ENCODE measurements around the gene CBX8. TPM values are rescaled to one million over a fixed set of nuclear protein-coding genes. Genes with fewer than 3 reads are reported as not detected.

Gene CBX8
- total RNA-seq, 1 donor from 2014 or later = 8.6 TPM

GRCh38 chr17:79803997-79804855 is 7.3 kb upstream of the CBX8 start:
- peak; percentile 55 for DNase-seq (ENCODE audit: low spot score)
- Mint-ChIP-seq H3K27me3 (ENCODE audit: low read depth) (peaks cover 76% of the 10 kb centered on the region), H3K27ac (peak overlapping the region; percentile 76), H3K4me1 (ENCODE audit: low read depth) (peaks cover 36% of the 10 kb centered on the region), H3K36me3 (ENCODE audit: low read depth) (peaks cover 6% of the 10 kb centered on the region), H3K4me3 (ENCODE audit: low read depth) (peak overlapping the region; percentile 59), H3K9me3 (peaks cover 8% of the 10 kb centered on the region)
- intact Hi-C loops (cut with micrococcal nuclease) = loop anchor here (5.0 kb wide), 2 partner anchors 57 to 1593 kb away; partner anchors contain the start of gene BAHCC1

- DNase-seq (ENCODE audit: low spot score) = no peak
- no peak overlapping the region for H3K27ac Mint-ChIP-seq
- peaks cover 31% of the 10 kb centered on the region for H3K4me1 Mint-ChIP-seq (ENCODE audit: low read depth)
- peaks cover 8% of the 10 kb centered on the region for H3K9me3 Mint-ChIP-seq
- no peak overlapping the region for H3K4me3 Mint-ChIP-seq (ENCODE audit: low read depth)
- H3K27me3 Mint-ChIP-seq (ENCODE audit: low read depth) = peaks cover 73% of the 10 kb centered on the region
- intact Hi-C loops (cut with micrococcal nuclease) = loop anchor here (5.0 kb wide), 2 partner anchors 56 to 1594 kb away; partner anchors contain the start of gene BAHCC1
- peaks cover 6% of the 10 kb centered on the region for H3K36me3 Mint-ChIP-seq (ENCODE audit: low read depth)
Measured at GRCh38 chr17:79803421-79803996, 6.6 kb upstream of the CBX8 start.

GRCh38 chr17:79802736-79803420 is 6.0 kb upstream of the CBX8 start:
- H3K4me1 Mint-ChIP-seq (ENCODE audit: low read depth) = peaks cover 32% of the 10 kb centered on the region
- peaks cover 8% of the 10 kb centered on the region for H3K9me3 Mint-ChIP-seq
- intact Hi-C loops (cut with micrococcal nuclease) = loop anchor here (5.0 kb wide), 2 partner anchors 56 to 1594 kb away; partner anchors contain the start of gene BAHCC1
- no peak for DNase-seq (ENCODE audit: low spot score)
- H3K27ac Mint-ChIP-seq = no peak overlapping the region
- H3K4me3 Mint-ChIP-seq (ENCODE audit: low read depth) = no peak overlapping the region
- peaks cover 70% of the 10 kb centered on the region for H3K27me3 Mint-ChIP-seq (ENCODE audit: low read depth)
- H3K36me3 Mint-ChIP-seq (ENCODE audit: low read depth) = peaks cover 6% of the 10 kb centered on the region

- no peak overlapping the region for H3K27ac Mint-ChIP-seq
- H3K4me3 Mint-ChIP-seq (ENCODE audit: low read depth) = no peak overlapping the region
- H3K9me3 Mint-ChIP-seq = peaks cover 8% of the 10 kb centered on the region
- H3K36me3 Mint-ChIP-seq (ENCODE audit: low read depth) = peaks cover 6% of the 10 kb centered on the region
- DNase-seq (ENCODE audit: low spot score) = no peak
- H3K4me1 Mint-ChIP-seq (ENCODE audit: low read depth) = peaks cover 32% of the 10 kb centered on the region
- peaks cover 63% of the 10 kb centered on the region for H3K27me3 Mint-ChIP-seq (ENCODE audit: low read depth)
- intact Hi-C loops (cut with micrococcal nuclease) = loop anchor here (5.0 kb wide), 2 partner anchors 55 to 1595 kb away; partner anchors contain the start of gene BAHCC1
Measured at GRCh38 chr17:79802039-79802735, 5.3 kb upstream of the CBX8 start.

- no peak for DNase-seq (ENCODE audit: low spot score)
- H3K27me3 Mint-ChIP-seq (ENCODE audit: low read depth) = peaks cover 55% of the 10 kb centered on the region
- H3K4me3 Mint-ChIP-seq (ENCODE audit: low read depth) = no peak overlapping the region
- peaks cover 29% of the 10 kb centered on the region for H3K4me1 Mint-ChIP-seq (ENCODE audit: low read depth)
- peaks cover 6% of the 10 kb centered on the region for H3K36me3 Mint-ChIP-seq (ENCODE audit: low read depth)
- no peak overlapping the region for H3K27ac Mint-ChIP-seq
- intact Hi-C loops (cut with micrococcal nuclease) = loop anchor here (5.0 kb wide), 2 partner anchors 54 to 1596 kb away; partner anchors contain the start of gene BAHCC1
- H3K9me3 Mint-ChIP-seq = peaks cover 8% of the 10 kb centered on the region
Measured at GRCh38 chr17:79801156-79802038, 4.5 kb upstream of the CBX8 start.

GRCh38 chr17:79800325-79801155 is 3.7 kb upstream of the CBX8 start:
- peaks cover 8% of the 10 kb centered on the region for H3K9me3 Mint-ChIP-seq
- intact Hi-C loops (cut with micrococcal nuclease) = loop anchor here (5.0 kb wide), 2 partner anchors 53 to 1597 kb away; partner anchors contain the start of gene BAHCC1
- no peak for DNase-seq (ENCODE audit: low spot score)
- H3K27ac Mint-ChIP-seq = peak overlapping the region; percentile 45
- peaks cover 49% of the 10 kb centered on the region for H3K27me3 Mint-ChIP-seq (ENCODE audit: low read depth)
- H3K4me1 Mint-ChIP-seq (ENCODE audit: low read depth) = peaks cover 34% of the 10 kb centered on the region
- H3K36me3 Mint-ChIP-seq (ENCODE audit: low read depth) = peaks cover 11% of the 10 kb centered on the region
- H3K4me3 Mint-ChIP-seq (ENCODE audit: low read depth) = peak overlapping the region; percentile 48

GRCh38 chr17:79799538-79800324 is 2.9 kb upstream of the CBX8 start:
- Mint-ChIP-seq H3K9me3 (peaks cover 8% of the 10 kb centered on the region), H3K27ac (peak overlapping the region; percentile 53), H3K4me1 (ENCODE audit: low read depth) (peaks cover 26% of the 10 kb centered on the region), H3K36me3 (ENCODE audit: low read depth) (peaks cover 15% of the 10 kb centered on the region), H3K4me3 (ENCODE audit: low read depth) (peak overlapping the region; percentile 27), H3K27me3 (ENCODE audit: low read depth) (peaks cover 41% of the 10 kb centered on the region)
- no peak for DNase-seq (ENCODE audit: low spot score)
- intact Hi-C loops (cut with micrococcal nuclease) = loop anchor here (5.0 kb wide), 3 partner anchors 52 to 1598 kb away; partner anchors contain the start of gene BAHCC1

- peaks cover 11% of the 10 kb centered on the region for H3K36me3 Mint-ChIP-seq (ENCODE audit: low read depth)
- no peak overlapping the region for H3K4me3 Mint-ChIP-seq (ENCODE audit: low read depth)
- no peak overlapping the region for H3K27ac Mint-ChIP-seq
Measured at GRCh38 chr17:79799174-79799537, 2.3 kb upstream of the CBX8 start.

GRCh38 chr17:79798299-79799173 is 1.7 kb upstream of the CBX8 start:
- Mint-ChIP-seq H3K9me3 (peaks cover under 1% of the 10 kb centered on the region), H3K27me3 (ENCODE audit: low read depth) (peaks cover 37% of the 10 kb centered on the region), H3K4me1 (ENCODE audit: low read depth) (peaks cover 23% of the 10 kb centered on the region), H3K36me3 (ENCODE audit: low read depth) (peaks cover 14% of the 10 kb centered on the region), H3K27ac (peak overlapping the region; percentile 46), H3K4me3 (ENCODE audit: low read depth) (peak overlapping the region; percentile 52)
- intact Hi-C loops (cut with micrococcal nuclease) = loop anchor here (5.0 kb wide), 1 partner anchor 194 kb away; no protein-coding TSS in a partner anchor
- DNase-seq (ENCODE audit: low spot score) = no peak

More at GRCh38 chr17:79799174-79799537, 2.3 kb upstream of the CBX8 start:
- Mint-ChIP-seq H3K9me3 (peaks cover 3% of the 10 kb centered on the region), H3K4me1 (ENCODE audit: low read depth) (peaks cover 21% of the 10 kb centered on the region), H3K27me3 (ENCODE audit: low read depth) (peaks cover 36% of the 10 kb centered on the region)
- intact Hi-C loops (cut with micrococcal nuclease) = loop anchor here (5.0 kb wide), 1 partner anchor 193 kb away; no protein-coding TSS in a partner anchor
- DNase-seq (ENCODE audit: low spot score) = no peak

Measured in activated T-helper 2 cell treated with anti-CD3 and anti-CD28 coated beads, Interferon-gamma antibody, Interleukin-2, Interleukin-4, amounts not matched to agents 10 μg/mL and 5 μg/mL and 100 μg/mL, durations not matched to agents 14 hours and 24 hours and 36 hours (primary cell).